Ovary (tissue), 3 donors: ENCODE measurements around the gene LRCH1.

Source experiments
- CTCF ChIP-seq, 3 donors: fragments of 450-650 bp in 2 of 3; fragments of 200-600 bp in 1 of 3; IDR thresholded peaks; one replicate each; pipeline versions ENCODE4 v1.5.1 to v1.8.0; 2016 to 2022; ENCODE audit warnings: antibody characterized with exemption in 3 of 3, mild to moderate bottlenecking in 1 of 3
- EP300 ChIP-seq: sonication (generic); formaldehyde crosslinking; IDR thresholded peaks from one replicate; pipeline ENCODE4 v1.6.1; 2017; ENCODE audit warnings: antibody characterized with exemption
- POLR2A ChIP-seq: fragments of 450-650 bp; IDR thresholded peaks from one replicate; pipeline ENCODE4 v1.6.1; 2017; ENCODE audit warnings: antibody characterized with exemption, mild to moderate bottlenecking, moderate library complexity
- donor health status: DM: no; HTN: no; CAD: no.

GRCh38 chr13:46775385-46776107, 222.6 kb downstream of the LRCH1 start:
- TF ChIP-seq CTCF (IDR thresholded peaks at IDR 0.05), result no peak
- no peak for TF ChIP-seq POLR2A
- TF ChIP-seq EP300, result no peak
